Ectodermal cell (in vitro differentiated cells): ENCODE measurements around the gene ZBTB47.

Experiments used
- H3K27ac ChIP-seq: 2 replicates; pipeline ENCODE4 v1.7.0; 2013; ENCODE audit warnings: mild to moderate bottlenecking, low read depth, low read length; ENCODE audit not compliant: insufficient read depth, poor library complexity, severe bottlenecking
- H3K27me3 ChIP-seq: 2 replicates; pipeline ENCODE4 v1.7.0; 2013; ENCODE audit warnings: mild to moderate bottlenecking, low read length; ENCODE audit not compliant: insufficient read depth, control insufficient read depth, poor library complexity, severe bottlenecking
- H3K36me3 ChIP-seq: one replicate; pipeline ENCODE4 v1.7.0; 2013; ENCODE audit warnings: low read length; ENCODE audit not compliant: control insufficient read depth, insufficient read depth
- H3K4me1 ChIP-seq: one replicate; pipeline ENCODE4 v1.7.0; 2013; ENCODE audit warnings: low read length; ENCODE audit not compliant: control insufficient read depth, insufficient read depth
- H3K4me3 ChIP-seq: 2 replicates; pipeline ENCODE4 v1.7.0; 2013; ENCODE audit warnings: low read depth, low read length, control low read depth; ENCODE audit not compliant: insufficient read depth
- H3K9me3 ChIP-seq: 2 replicates; pipeline ENCODE4 v1.7.0; 2013; ENCODE audit warnings: mild to moderate bottlenecking, low read length, moderate library complexity; ENCODE audit not compliant: control insufficient read depth
- WGBS, 2 experiments: methylation state at CpG; one replicate each; pipeline ENCODE4 v1.1.7; 2013; ENCODE audit warnings: missing lambda C conversion rate in 2 of 2; 5-methylcytosine and 5-hydroxymethylcytosine counted together

The ZBTB47 gene

DNA sequence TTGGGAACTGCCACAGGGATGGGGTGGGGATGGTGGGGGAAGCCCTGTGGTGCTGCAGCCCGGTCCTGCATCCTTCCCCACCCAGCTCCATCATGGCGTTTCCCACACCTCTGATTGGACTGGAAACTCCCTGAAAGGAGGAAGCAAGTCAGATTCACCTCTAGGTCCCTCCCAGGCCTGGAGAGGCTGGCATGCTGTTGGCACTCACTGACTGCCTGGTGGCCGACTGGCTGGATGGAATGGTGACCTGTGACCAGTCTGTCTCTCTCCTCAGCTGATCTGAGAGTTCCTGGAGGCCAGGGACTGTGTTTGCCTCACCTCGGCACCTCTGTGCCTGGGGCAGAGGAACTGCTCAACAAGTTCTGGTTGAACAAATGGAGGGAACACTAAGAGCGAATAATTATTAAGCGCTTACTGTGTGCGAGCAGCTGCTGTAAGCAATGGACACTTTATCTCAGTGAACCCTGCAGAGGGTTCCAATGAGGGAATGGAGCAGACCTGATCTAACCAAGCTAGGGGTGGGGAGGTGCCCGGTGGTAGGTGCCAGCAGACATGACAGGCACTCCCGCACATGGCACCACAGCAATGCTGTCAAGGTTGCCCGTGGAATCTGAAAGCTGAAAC lies 52.6 kb downstream of the ZBTB47 start:
- Histone ChIP-seq H3K27ac (no peak overlapping the region), H3K4me1 (no peaks in the 10 kb centered on the region), H3K4me3 (no peak overlapping the region), H3K36me3 (no peaks in the 10 kb centered on the region), H3K9me3 (no peaks in the 10 kb centered on the region), H3K27me3 (no peaks in the 10 kb centered on the region)
- WGBS, 2 experiments: 88 to 91% methylated on average over 10 of the region's 10 CpGs

GRCh38 chr3:42706721-42707619 lies 53.5 kb downstream of the ZBTB47 start:
- 85 to 89% methylated on average over 6 of the region's 7 CpGs for WGBS, 2 experiments
- H3K4me1 ChIP-seq: no peaks in the 10 kb centered on the region
- no peaks in the 10 kb centered on the region for H3K27me3 ChIP-seq
- no peak overlapping the region for H3K27ac ChIP-seq
- H3K9me3 ChIP-seq: no peaks in the 10 kb centered on the region
- no peak overlapping the region for H3K4me3 ChIP-seq
- no peaks in the 10 kb centered on the region for H3K36me3 ChIP-seq

GRCh38 chr3:42707620-42708355 lies 54.3 kb downstream of the ZBTB47 start:
- H3K4me1 ChIP-seq: no peaks in the 10 kb centered on the region
- no peak overlapping the region for H3K4me3 ChIP-seq
- WGBS, 2 experiments: 87 to 92% methylated on average over 8 of the region's 8 CpGs
- no peaks in the 10 kb centered on the region for H3K27me3 ChIP-seq
- no peaks in the 10 kb centered on the region for H3K36me3 ChIP-seq
- no peaks in the 10 kb centered on the region for H3K9me3 ChIP-seq
- no peak overlapping the region for H3K27ac ChIP-seq

- no peaks in the 10 kb centered on the region for H3K36me3 ChIP-seq
- WGBS, 2 experiments: 92 to 94% methylated on average over 10 of the region's 10 CpGs
These were observed 55.2 kb downstream of the ZBTB47 start for GRCh38 chr3:42708611-42709151.

DNA sequence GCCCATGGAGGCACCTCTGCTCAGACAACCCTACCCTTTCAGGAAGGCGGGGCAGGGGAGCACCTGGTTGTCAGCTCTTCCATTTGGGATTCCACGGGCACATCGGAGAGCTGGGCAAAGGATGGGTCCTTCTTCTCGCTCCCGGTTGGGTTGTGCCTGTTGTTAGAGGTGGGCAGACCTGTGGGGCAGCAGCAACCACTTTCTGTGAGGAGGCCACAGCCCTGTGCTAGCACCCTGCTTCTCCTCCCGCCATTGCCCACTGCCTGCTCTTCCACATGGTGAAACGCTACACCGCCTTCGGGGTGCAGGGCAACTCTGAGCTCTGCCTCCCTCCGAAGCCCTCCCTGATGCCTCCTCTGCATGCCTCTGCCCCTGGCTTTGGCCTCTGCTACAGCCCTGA lies 56.1 kb downstream of the ZBTB47 start:
- Histone ChIP-seq H3K4me1 (no peaks in the 10 kb centered on the region), H3K9me3 (no peaks in the 10 kb centered on the region), H3K36me3 (no peaks in the 10 kb centered on the region), H3K4me3 (no peak overlapping the region), H3K27me3 (no peaks in the 10 kb centered on the region), H3K27ac (no peak overlapping the region)
- 90 to 94% methylated on average over 10 of the region's 10 CpGs for WGBS, 2 experiments

More at GRCh38 chr3:42708611-42709151, 55.2 kb downstream of the ZBTB47 start:
- Histone ChIP-seq H3K9me3 (no peaks in the 10 kb centered on the region), H3K27me3 (no peaks in the 10 kb centered on the region), H3K4me3 (no peak overlapping the region), H3K27ac (no peak overlapping the region), H3K4me1 (no peaks in the 10 kb centered on the region)

DNA sequence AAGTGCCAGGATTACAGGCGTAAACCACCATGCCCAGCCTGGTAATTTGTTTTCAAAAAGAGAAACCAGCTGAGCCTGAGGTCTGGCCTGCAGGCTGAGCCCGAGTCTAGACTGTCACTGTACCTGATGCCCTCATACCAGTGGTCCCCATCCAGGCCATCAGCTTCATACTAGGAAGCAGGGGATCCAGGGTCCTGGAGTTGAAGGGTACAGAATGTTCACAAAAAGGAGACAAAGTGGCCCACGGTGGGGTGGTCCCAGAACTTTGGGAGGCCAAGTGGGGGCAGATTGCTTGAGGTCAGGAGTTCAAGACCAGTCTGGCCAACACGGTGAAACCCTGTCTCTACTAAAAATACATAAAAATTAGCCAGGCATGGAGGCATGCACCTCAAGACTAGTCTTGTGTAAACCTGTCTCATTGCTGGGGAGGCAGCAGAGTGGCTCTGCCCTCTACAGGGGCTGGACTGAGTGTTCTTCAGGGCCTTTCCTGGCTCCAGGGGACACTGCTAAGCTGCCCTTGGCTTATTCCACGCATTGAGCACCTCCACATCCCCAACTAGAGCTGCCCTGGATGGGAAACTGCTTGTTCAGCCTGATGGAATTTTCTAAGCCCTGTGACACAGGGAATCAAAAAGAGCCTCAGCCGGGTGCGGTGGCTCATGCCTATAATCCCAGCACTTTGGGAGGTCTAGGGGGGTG lies 57.0 kb downstream of the ZBTB47 start:
- Histone ChIP-seq H3K9me3 (no peaks in the 10 kb centered on the region), H3K36me3 (no peaks in the 10 kb centered on the region), H3K27ac (no peak overlapping the region), H3K27me3 (no peaks in the 10 kb centered on the region), H3K4me3 (no peak overlapping the region), H3K4me1 (no peaks in the 10 kb centered on the region)
- 78 to 81% methylated on average over 7 of the region's 7 CpGs for WGBS, 2 experiments

DNA sequence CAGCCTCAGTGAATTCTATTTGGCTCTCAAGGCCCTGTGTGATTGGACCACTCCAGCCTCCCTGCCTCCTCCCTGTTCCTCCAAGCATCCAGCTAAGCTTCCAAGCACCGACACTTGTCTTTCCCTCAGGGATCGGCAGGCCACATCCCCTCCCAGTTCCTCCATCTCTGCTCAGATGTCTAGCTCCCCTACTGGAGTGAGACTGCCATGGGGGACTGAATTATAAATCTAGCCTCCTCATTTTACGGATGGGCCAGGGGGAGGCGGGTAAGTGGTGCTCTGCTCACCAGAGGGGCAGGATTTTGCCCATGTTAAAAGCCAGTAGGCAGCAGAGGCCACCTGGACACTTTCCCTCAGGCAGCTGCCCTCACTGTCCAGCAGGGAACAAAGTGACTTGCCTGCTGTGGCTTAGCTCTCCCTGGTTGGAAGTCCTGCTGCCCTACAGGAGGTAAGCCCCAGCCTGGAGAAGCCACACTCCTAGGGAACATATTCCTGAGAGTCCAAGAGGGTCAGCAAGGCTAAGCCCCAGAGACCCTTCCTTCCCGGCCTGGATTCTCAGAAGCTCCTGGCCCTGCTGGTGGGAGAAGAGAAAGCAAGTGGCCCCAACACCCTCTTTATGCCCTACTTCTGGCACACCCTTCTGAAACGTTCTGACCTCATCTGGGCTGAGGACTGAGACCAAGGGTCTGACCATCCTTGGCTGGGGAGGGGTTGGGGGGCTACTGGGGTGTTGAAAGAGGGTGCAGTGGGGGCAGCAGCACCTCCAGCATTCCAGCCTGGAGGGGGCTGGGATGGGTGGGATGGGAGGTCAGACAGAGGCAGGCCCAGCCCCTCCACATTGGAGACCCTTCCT lies 58.2 kb downstream of the ZBTB47 start:
- no peaks in the 10 kb centered on the region for H3K27me3 ChIP-seq
- no peaks in the 10 kb centered on the region for H3K36me3 ChIP-seq
- no peaks in the 10 kb centered on the region for H3K4me1 ChIP-seq
- no peaks in the 10 kb centered on the region for H3K9me3 ChIP-seq
- H3K4me3 ChIP-seq: no peak overlapping the region
- WGBS, 2 experiments: 81 to 84% methylated on average over 5 to 6 of the region's 6 CpGs
- H3K27ac ChIP-seq: no peak overlapping the region

DNA sequence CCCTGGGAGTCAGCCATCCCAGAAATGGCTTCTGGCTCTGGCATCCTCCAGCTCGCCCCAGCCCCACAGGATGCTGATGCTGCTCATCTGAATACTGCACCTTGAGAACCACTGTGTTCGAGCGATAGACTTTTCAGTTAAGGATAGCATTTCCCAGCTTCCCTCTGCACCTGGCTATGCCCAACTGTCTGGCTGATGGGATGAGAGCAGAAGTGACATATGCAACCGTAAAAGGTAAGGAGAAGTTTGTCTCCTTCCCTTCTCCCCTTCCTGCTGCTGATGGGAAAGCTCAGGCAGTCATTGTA lies 58.8 kb downstream of the ZBTB47 start:
- 94 to 96% methylated on average over 4 of the region's 4 CpGs for WGBS, 2 experiments
- H3K27ac ChIP-seq: no peak overlapping the region
- no peak overlapping the region for H3K4me3 ChIP-seq
- no peaks in the 10 kb centered on the region for H3K9me3 ChIP-seq
- no peaks in the 10 kb centered on the region for H3K27me3 ChIP-seq
- no peaks in the 10 kb centered on the region for H3K4me1 ChIP-seq
- H3K36me3 ChIP-seq: no peaks in the 10 kb centered on the region

GRCh38 chr3:42712688-42713372 lies 59.3 kb downstream of the ZBTB47 start:
- Histone ChIP-seq H3K36me3 (no peaks in the 10 kb centered on the region), H3K9me3 (no peaks in the 10 kb centered on the region), H3K4me1 (no peaks in the 10 kb centered on the region), H3K4me3 (no peak overlapping the region), H3K27ac (no peak overlapping the region), H3K27me3 (no peaks in the 10 kb centered on the region)
- 90 to 91% methylated on average over 5 of the region's 5 CpGs for WGBS, 2 experiments
